Erythroblast (primary cell): ENCODE measurements around the gene GPC5.
A peak's percentile ranks its signal among the peaks of the same experiment; 100 is the strongest.

ENCODE experiments used
- DNase-seq, 2 experiments: peaks; one replicate each; lab custom pipeline; 2025; lab: John Stamatoyannopoulos, UW
- GATA1 ChIP-seq: IDR thresholded peaks from 2 replicates; pipeline ENCODE4 v1.6.1; 2011; ENCODE audit warnings: low read depth, mild to moderate bottlenecking, control low read depth, low read length, moderate library complexity
- POLR2A ChIP-seq: IDR thresholded peaks from 2 replicates; pipeline ENCODE4 v1.6.1; 2011; ENCODE audit warnings: mild to moderate bottlenecking, low read length

GPC5 gene

DNA sequence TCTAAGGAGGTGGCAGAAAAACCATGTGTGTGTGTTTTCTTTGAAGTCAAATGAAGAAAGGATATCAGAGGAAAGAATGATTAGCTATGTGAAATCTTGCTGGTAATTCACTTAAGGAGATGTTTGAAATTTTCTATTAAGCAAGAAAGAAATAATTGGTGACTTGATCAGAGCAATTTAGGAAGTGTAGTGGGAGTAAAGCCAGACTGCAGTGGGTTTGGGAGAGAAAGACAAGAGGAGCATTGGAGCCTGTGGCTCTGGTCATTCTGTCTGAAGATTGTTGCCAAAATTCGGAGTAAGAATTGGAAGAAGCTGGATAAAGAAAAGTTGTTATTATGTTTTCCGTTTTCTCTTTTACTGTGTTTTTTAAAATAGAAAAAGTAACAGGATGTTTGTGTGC lies 640.5 kb downstream of the GPC5 start:
- DNase-seq = no peak

DNA sequence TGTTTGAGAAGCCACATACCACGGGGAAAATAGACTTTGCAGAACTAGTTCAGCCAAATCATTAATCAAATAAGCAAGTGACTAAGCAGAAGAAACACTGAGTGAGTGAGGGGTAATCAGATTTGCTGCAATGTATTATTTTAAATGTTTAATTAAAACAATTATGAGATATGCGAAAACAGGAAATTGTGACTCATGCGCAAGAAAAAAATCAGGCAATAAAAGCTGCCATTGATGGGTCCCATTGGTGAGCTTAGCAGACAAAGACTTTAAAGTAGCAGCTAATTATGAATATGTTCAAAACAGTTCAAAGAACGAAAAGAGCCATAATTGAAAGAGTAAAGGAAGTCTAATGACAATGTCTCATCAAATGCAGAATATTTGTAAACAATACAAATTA lies 644.1 kb downstream of the GPC5 start:
- TF ChIP-seq POLR2A = no peak
- TF ChIP-seq GATA1 = no peak

More for the DNA sequence above, 640.5 kb downstream of the GPC5 start:
- TF ChIP-seq GATA1 = no peak
- no peak for TF ChIP-seq POLR2A

DNA sequence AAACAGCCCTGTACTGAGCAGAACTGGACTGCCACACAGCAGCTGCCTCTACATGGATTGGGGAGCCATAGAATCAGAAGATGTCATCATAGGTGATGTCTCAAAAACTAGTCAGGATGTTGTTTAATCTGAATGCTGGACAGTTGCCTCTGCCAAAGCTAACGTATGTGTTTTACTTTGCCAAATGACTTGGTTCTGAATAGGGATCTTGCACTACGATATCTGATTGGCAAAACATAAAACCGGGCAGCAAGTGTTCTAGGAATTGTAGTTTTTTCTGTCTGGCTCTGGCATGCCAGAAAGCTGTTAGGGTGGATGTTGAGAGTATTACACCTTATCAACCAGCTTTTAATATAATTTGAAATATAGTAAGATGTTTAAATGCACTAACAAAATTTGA lies 645.9 kb downstream of the GPC5 start:
- DNase-seq = no peak
- TF ChIP-seq GATA1 (no peak), POLR2A (no peak)

More for the DNA sequence above, 644.1 kb downstream of the GPC5 start:
- DNase-seq = no peak

DNA sequence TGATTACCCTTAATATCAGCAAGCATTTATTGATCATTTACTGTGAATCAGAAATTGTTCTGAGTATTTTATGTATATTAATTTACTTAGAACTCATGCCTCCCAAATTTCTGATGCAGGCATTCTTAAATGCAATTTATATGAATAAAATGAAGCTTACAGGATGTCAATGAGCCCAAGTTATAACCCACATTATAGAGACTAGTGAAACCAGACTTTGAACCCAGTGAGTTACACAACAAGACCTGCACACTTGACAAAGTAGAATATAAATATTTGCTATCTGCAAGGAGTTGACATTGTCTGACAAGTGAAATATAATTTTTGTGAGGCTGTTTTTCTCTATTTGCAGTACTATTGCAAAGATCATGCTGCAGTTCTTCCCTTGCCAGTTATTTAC lies 656.0 kb downstream of the GPC5 start:
- no peak for DNase-seq
- TF ChIP-seq GATA1 = no peak
- no peak for TF ChIP-seq POLR2A

DNA sequence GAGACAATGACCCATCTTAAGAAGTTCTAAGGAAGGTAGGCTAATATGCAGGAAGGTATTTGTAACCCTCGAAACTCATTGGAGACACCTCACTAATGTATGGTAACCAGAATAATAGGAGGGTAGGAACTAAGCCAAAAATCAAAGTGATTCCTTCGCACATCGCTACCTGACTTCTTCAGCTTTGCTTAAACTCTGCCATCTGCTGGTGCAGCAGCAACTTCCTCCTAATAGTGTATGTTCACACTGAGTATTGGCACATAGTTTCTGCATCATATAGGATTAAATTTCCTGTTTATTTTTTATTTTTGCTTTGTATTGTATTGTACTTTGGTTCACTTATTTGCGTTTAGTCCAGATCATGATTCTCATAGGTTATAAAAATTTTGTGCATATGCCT lies 676.2 kb downstream of the GPC5 start:
- DNase-seq = peak in 1 of 2 experiments; percentile 1
- TF ChIP-seq POLR2A (no peak), GATA1 (no peak)

DNA sequence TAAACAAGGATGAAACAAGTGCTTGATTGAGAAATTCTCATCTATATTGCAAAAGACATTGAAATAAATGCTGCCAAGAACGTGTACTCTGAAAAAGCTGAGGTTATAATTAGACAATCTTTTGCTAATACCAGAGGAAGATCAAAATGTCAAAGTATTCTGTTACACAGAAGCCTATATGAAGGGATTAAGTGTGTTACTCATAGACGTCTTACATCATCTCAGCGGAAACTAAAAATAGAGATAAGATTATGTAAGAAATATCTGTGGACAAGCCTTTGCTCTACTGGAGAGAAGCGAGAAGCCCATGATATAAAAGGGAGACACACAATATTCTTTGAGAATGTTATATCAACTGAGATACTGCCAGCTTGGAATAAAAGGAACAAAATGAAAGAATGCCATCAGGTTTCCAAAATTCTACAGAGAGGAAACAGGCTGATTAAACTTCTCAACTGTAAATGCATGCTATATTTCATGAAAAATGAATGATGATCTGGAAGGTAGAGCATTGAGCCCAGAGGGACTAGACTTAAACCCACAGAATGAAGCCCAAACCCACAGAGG lies 699.0 kb downstream of the GPC5 start:
- no peak for DNase-seq
- no peak for TF ChIP-seq POLR2A
- no peak for TF ChIP-seq GATA1

DNA sequence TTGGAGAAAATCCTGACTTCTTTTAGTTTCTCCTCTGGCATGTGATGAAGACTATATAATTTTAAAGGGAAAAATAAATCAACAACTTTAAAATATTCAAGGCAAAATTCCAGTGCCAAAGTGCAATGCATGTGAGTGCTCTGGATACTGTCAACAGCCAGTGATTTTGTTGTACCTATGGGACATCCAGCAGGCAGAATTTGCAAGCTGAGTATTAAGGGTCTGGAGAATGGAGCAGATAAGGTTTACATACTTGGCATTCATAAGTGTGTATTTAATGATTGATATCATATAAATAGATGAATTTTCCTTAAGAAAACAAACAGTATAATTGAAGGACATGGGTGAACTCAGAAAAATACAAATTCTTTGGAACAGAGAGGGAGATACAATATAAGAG lies 703.4 kb downstream of the GPC5 start:
- TF ChIP-seq GATA1 (no peak), POLR2A (no peak)
- DNase-seq = no peak

DNA sequence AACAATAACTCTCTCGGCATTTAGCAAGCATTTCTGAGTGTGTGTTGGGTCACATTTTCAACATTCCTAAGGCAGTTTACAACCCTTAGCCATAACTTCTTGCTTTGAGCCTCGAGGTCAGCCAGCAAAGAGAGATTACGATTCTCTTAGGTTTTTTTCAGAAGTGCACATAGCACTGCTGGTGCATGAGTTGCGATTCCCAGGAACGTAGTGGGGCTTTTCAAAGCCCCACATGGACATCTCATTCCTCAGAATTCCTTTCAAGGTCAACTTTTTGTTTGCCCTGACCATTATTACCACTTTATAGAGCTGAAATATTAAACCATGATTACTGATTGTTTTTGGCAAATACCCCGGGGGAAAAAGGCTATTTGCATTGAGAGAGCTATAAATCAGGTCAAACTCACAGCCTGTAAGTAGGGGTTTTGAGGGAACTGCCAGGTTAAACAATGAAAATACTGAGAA lies 705.3 kb downstream of the GPC5 start:
- no peak for TF ChIP-seq POLR2A
- TF ChIP-seq GATA1 = no peak
- no peak for DNase-seq

DNA sequence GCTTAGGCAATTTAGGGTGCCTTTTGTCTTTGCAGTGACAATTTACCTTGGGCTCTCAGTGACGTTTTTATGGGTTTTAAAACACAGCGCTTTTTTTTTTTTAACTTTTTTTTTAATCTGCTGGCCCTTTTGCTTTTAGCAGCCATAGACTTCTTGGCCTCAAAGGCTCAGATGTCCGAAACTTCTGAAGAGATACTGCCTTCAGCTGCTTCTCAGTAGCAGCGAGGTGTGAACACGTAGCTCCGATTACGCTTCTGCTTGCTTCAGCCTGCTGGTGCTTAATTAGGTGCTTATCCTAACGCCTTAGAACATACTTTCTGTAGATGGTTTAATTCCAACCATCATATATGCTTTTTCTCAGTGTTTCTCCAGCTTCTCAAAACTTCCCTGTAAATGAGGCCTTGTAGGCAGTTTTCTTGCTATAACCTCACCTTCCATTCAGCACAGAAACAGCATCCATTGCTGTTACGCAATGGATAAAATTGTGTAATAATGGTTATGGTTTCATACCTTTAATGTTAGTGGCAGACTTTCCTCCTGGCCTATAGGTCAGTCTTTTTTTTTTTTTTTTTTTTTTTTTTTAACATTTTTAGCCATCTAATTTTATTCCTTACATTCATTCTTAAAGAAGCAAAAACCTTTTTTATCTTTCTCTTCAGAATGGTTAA lies 723.9 kb downstream of the GPC5 start:
- no peak for DNase-seq
- TF ChIP-seq POLR2A = no peak
- TF ChIP-seq GATA1 = no peak

DNA sequence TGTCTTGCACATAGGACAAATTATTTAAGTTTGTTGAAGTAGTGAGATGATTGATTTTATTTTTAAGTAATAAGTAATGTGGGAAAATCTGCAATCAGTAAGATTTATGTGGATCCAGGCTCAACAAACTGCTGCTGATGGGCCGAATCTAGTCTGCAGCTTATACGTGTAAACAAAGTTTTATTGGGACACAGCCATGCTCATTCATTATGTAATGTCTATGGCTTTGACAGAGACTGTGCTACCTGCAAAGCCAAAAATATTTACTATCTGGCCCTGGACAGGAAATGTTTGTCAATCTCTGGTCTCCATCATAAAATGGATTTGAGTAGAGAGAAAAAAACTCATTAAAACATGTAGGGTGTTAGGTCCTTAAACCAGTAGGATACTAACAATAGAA lies 728.0 kb downstream of the GPC5 start:
- TF ChIP-seq GATA1 (no peak), POLR2A (no peak)

DNA sequence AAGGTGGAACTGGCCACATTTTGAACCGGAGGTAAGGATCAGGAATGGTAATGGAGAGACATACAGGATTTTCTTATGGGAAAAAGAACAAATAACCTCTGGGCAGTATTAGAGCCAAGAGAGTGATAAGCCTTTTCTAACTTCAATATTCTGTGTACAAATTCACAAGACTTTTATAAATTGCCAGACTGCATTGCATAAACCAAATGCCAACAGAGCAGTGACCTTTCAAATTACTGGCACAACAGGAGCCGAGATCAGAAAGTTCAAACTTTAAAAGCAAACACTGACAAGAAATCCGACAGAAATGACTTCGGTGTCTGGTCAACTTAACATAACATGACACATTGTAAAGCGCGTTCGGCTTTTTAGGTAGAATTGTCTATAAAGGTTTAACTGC lies 737.1 kb downstream of the GPC5 start:
- DNase-seq = no peak
- TF ChIP-seq GATA1 (no peak), POLR2A (no peak)

More for the DNA sequence above, 728.0 kb downstream of the GPC5 start:
- no peak for DNase-seq

DNA sequence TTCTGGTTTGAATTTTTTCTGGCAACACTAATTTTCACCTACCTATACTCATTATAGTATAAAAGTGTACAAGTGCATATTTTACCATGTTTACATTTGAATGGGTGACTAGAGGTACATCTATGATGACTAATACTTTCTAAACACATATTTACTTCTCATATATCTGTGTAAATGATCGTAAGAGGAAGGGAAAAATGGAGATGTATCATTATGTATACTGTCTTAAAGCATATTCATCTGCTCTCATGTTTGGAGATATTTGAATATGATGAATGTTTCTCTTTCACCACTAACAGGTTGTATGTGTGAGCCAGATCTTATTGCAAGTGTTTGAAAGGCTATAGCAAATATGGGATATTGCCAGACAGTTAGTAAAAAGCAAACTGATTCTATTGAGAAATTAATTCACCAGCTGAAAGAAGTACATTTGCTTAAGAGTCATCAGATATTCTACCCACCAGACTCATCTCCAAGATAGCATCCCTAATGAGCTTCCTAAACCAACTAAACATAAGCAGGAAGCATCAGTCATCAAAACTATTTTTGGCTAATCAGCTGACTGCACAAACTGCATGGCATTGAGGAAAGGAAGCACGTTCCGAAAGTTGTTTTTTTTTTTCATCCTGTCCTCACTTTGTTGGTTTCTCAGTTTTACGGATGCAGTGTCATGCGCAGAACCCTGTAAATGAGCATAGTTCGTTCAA lies 738.2 kb downstream of the GPC5 start:
- TF ChIP-seq GATA1 (no peak), POLR2A (no peak)
- no peak for DNase-seq

DNA sequence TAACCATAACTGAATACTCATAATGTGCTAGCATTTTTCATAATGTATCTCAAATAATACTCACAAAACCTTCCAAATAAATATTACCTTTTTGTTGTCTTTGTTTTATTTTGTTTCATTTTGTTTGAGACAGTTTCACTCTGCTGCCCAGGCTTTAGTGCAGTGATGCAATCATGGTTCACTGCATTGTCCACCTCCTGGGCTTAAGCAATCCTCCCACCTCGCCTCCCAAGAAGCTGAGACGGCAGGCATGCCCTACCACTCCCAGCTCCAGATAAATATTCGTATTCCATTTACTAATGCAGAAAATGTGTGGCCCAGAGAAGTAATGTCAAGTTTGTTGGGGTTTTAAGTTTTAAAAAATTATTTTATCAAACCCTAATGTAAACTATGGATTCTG lies 739.1 kb downstream of the GPC5 start:
- no peak for TF ChIP-seq POLR2A
- TF ChIP-seq GATA1 = no peak

DNA sequence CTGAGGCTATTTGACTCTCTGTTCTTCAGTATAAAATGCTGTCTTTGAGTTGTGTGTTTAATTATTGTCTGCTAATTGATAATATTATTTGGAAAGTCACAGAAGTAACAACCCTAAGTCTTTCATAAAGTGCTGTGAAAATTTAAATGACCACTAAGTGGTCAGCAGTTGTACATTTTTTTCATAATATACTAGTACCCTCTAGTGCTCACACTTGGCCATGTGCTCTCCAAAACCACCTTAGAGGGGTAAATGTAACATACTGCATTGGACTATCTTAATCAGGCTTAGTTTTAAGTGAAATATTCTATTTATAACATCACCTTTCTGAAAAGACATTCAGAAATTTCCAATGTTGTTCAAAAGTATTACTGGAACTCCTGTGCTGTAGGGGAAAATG lies 745.3 kb downstream of the GPC5 start:
- DNase-seq = no peak
- TF ChIP-seq POLR2A (no peak), GATA1 (no peak)

More for the DNA sequence above, 739.1 kb downstream of the GPC5 start:
- no peak for DNase-seq
